Measurements from ENCODE around the gene TNNC1.

DNA sequence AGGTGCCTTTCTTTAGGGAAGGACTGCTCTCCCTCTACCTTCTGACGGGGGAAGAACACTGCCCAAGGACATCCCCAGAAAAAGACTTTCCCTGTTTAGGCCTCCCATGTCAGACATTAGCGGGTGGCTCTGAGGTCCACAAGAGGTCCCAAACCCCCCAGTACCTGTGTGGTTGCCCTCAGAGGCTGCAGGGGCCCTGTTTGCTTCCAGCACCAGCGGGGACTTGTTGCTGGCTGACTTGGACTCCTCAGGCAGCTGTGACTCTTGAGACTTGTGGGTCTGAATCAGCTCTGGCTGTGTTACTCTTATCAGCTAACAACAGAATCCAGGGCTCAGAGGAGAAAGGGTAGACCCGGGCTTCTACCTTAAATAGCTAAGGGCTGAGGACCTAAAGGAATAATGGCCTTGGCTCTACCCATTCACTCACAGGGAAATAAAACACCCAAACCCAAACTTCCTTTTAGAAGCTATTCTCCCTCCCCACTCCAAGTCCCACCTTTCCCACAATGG is 48.2 kb downstream of the TNNC1 start:
- TF ChIP-seq, protein P1, sequence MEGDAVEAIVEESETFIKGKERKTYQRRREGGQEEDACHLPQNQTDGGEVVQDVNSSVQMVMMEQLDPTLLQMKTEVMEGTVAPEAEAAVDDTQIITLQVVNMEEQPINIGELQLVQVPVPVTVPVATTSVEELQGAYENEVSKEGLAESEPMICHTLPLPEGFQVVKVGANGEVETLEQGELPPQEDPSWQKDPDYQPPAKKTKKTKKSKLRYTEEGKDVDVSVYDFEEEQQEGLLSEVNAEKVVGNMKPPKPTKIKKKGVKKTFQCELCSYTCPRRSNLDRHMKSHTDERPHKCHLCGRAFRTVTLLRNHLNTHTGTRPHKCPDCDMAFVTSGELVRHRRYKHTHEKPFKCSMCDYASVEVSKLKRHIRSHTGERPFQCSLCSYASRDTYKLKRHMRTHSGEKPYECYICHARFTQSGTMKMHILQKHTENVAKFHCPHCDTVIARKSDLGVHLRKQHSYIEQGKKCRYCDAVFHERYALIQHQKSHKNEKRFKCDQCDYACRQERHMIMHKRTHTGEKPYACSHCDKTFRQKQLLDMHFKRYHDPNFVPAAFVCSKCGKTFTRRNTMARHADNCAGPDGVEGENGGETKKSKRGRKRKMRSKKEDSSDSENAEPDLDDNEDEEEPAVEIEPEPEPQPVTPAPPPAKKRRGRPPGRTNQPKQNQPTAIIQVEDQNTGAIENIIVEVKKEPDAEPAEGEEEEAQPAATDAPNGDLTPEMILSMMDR (conservative IDR thresholded peaks at IDR 0.05) = no peak
- TF ChIP-seq EZH2 (IDR thresholded peaks at IDR 0.05; ENCODE audit: low read depth) = no peak

Data from PC-9 (cell line).